HCT116 (cell line): Measurements from ENCODE around the gene SAMD4A. TPM values are rescaled to one million over a fixed set of nuclear protein-coding genes. Genes with fewer than 3 reads are reported as not detected.

Experiments used
- ATAC-seq: fragments of 200-7000 bp; cut with Tn5 transposase; 2 replicates; pipeline ENCODE4 v1.9.1; 2020; ENCODE audit warnings: mild to moderate bottlenecking, moderate library complexity
- BruUV-seq: library from RNA; stranded (reverse); fragments of 400-500 nt; replicated peaks from 2 replicates; lab custom pipeline; 2021; lab: Mats Ljungman, UMichigan
- CTCF ChIA-PET: fragments of 300-600 bp; sonication (Branson Sonifier 250); formaldehyde crosslinking; loops from one replicate; lab custom pipeline; 2021; ENCODE audit warnings: antibody characterized with exemption; lab: Charles Lee
- POLR2A ChIA-PET: fragments of 300-600, 350-600 bp; sonication (Branson Sonifier 250); formaldehyde crosslinking; loops from one replicate; lab custom pipeline; 2021; ENCODE audit warnings: antibody characterized with exemption; lab: Charles Lee
- RAD21 ChIA-PET, 2 experiments: fragments of 300-600 bp; sonication (Branson Sonifier 250); formaldehyde crosslinking; loops; one replicate each; lab custom pipeline; 2023; ENCODE audit warnings: low total read pairs in 2 of 2; ENCODE audit not compliant: uncharacterized antibody in 2 of 2, unreplicated experiment in 2 of 2, low non-redundant PET in 1 of 2; lab: Charles Lee
- DNase-seq: peaks from one replicate; pipeline ENCODE4 v3.0.0-alpha.2; 2010; ENCODE audit warnings: low read depth, low spot score
- H2AFZ ChIP-seq: fragments of 200-600 bp; shearing (Covaris generic), sonication (generic); 2 replicates; pipeline ENCODE4 v1.6.1; 2017; ENCODE audit warnings: low read depth, mixed run types, mixed read lengths, antibody characterized with exemption, low read length; ENCODE audit not compliant: poor library complexity, severe bottlenecking
- H3K27ac ChIP-seq: 2 replicates; pipeline ENCODE4 v1.5.1; 2012; ENCODE audit warnings: low read depth, low read length
- H3K27me3 ChIP-seq: fragments of 200-600 bp; sonication (generic); 2 replicates; pipeline ENCODE4 v1.6.1; 2016; ENCODE audit warnings: mixed run types, low read length, mixed read lengths; ENCODE audit not compliant: insufficient read depth
- H3K36me3 ChIP-seq, 2 experiments: fragments of 200-500 bp in 1 of 2; fragments of 200-600 bp in 1 of 2; sonication (Bioruptor generic) in 1 of 2; sonication (generic) in 1 of 2; 2 replicates each; pipeline versions ENCODE4 v1.5.1 to v1.6.1; 2014 to 2016; ENCODE audit warnings: low read length in 2 of 2, inconsistent platforms in 1 of 2, mixed read lengths in 1 of 2, mixed run types in 1 of 2; ENCODE audit not compliant: insufficient read depth in 2 of 2, control insufficient read depth in 1 of 2
- H3K4me1 ChIP-seq, 2 experiments: fragments of 200-600 bp in 1 of 2; sonication (generic) in 1 of 2; 2 replicates each; pipeline versions ENCODE4 v1.5.1 to v1.6.1; 2012 to 2017; ENCODE audit warnings: low read length in 2 of 2, inconsistent platforms in 1 of 2, mild to moderate bottlenecking in 1 of 2, mixed read lengths in 1 of 2, mixed run types in 1 of 2, moderate library complexity in 1 of 2; ENCODE audit not compliant: insufficient read depth in 2 of 2, control insufficient read depth in 1 of 2
- H3K4me2 ChIP-seq: fragments of 200-600 bp; sonication (generic); 2 replicates; pipeline ENCODE4 v1.6.1; 2017; ENCODE audit warnings: mixed run types, low read length, mixed read lengths
- H3K4me3 ChIP-seq, 2 experiments: fragments of 200-600 bp in 1 of 2; sonication (generic) in 1 of 2; replicated peaks in 1 of 2; 2 replicates each; pipeline ENCODE4 v1.5.1; 2011 to 2016; ENCODE audit warnings: low read length in 2 of 2, control low read depth in 1 of 2, low read depth in 1 of 2, mild to moderate bottlenecking in 1 of 2, mixed read lengths in 1 of 2, mixed run types in 1 of 2
- H3K79me2 ChIP-seq: fragments of 200-600 bp; sonication (generic); 2 replicates; pipeline ENCODE4 v1.6.1; 2017; ENCODE audit warnings: mild to moderate bottlenecking, mixed run types, low read length, moderate library complexity, mixed read lengths; ENCODE audit not compliant: insufficient read depth
- H3K9ac ChIP-seq: fragments of 200-600 bp; sonication (generic); 2 replicates; pipeline ENCODE4 v1.6.1; 2016; ENCODE audit warnings: low read length, mixed read lengths
- H3K9me2 ChIP-seq: fragments of 200-600 bp; sonication (generic), shearing (Covaris generic); 2 replicates; pipeline ENCODE4 v1.6.1; 2017; ENCODE audit warnings: mixed run types, mild to moderate bottlenecking, moderate library complexity; ENCODE audit not compliant: insufficient read depth
- H3K9me3 ChIP-seq, 2 experiments: fragments of 200-500 bp in 1 of 2; fragments of 200-600 bp in 1 of 2; sonication (Bioruptor generic) in 1 of 2; sonication (generic) in 1 of 2; 2 replicates each; pipeline ENCODE4 v1.6.1; 2014 to 2017; ENCODE audit warnings: low read length in 2 of 2, mixed read lengths in 2 of 2, inconsistent platforms in 1 of 2, low read depth in 1 of 2, mild to moderate bottlenecking in 1 of 2, mixed run types in 1 of 2, moderate library complexity in 1 of 2; ENCODE audit not compliant: control insufficient read depth in 1 of 2, insufficient read depth in 1 of 2
- H4K20me1 ChIP-seq: fragments of 200-600 bp; sonication (generic), shearing (Covaris generic); 2 replicates; pipeline ENCODE4 v1.6.1; 2017; ENCODE audit warnings: mixed run types, mild to moderate bottlenecking, moderate library complexity; ENCODE audit not compliant: insufficient read depth
- ELF1 ChIP-seq: IDR thresholded peaks from 2 replicates; pipeline ENCODE4 v1.6.1; 2012; ENCODE audit warnings: low read depth, borderline replicate concordance
- EZH2 ChIP-seq: fragments of 200-600 bp; sonication (generic); IDR thresholded peaks from 2 replicates; pipeline ENCODE4 v1.6.1; 2017; ENCODE audit warnings: antibody characterized with exemption, mixed run types
- EZH2phosphoT487 ChIP-seq: fragments of 200-600 bp; IDR thresholded peaks from 2 replicates; pipeline ENCODE4 v1.6.1; 2018; ENCODE audit warnings: antibody characterized with exemption, borderline replicate concordance
- JUND ChIP-seq: IDR thresholded peaks from 2 replicates; pipeline ENCODE4 v1.6.1; 2012
- POLR2A ChIP-seq: IDR thresholded peaks from 2 replicates; pipeline ENCODE4 v1.7.0; 2011; ENCODE audit warnings: borderline replicate concordance; ENCODE audit not compliant: insufficient read depth, insufficient read length; ENCODE audit errors: extremely low read depth
- RAD21 ChIP-seq: IDR thresholded peaks from 2 replicates; pipeline ENCODE4 v1.6.1; 2012; ENCODE audit warnings: low read depth, mild to moderate bottlenecking
- SP1 ChIP-seq: IDR thresholded peaks from 2 replicates; pipeline ENCODE4 v1.6.1; 2012; ENCODE audit warnings: low read depth
- TCF7L2 ChIP-seq: IDR thresholded peaks from 2 replicates; pipeline ENCODE4 v1.7.0; 2011; ENCODE audit warnings: borderline replicate concordance, inconsistent platforms; ENCODE audit not compliant: insufficient read depth, insufficient read length; ENCODE audit errors: extremely low read depth
- ZFX ChIP-seq: fragments of 450-650 bp; IDR thresholded peaks from 2 replicates; pipeline ENCODE4 v1.6.1; 2017
- ZNF274 ChIP-seq: fragments of 200-500 bp; sonication (Bioruptor generic); IDR thresholded peaks from 2 replicates; pipeline ENCODE4 v1.6.1; 2014; ENCODE audit warnings: mild to moderate bottlenecking, low read depth, low read length, inconsistent platforms
- intact Hi-C: fragments of 100-400 bp; cut with micrococcal nuclease; formaldehyde crosslinking; loops from 2 replicates; pipeline ENCODE4 v1.10.0; 2022
- total RNA-seq: library from RNA; stranded (reverse); gene quantifications from one replicate; pipeline ENCODE4 v1.2.1, GENCODE V29; 2021; ENCODE audit not compliant: unreplicated experiment

SAMD4A gene
- total RNA-seq, 1 experiment from 2014 or later = 9.0 TPM

DNA sequence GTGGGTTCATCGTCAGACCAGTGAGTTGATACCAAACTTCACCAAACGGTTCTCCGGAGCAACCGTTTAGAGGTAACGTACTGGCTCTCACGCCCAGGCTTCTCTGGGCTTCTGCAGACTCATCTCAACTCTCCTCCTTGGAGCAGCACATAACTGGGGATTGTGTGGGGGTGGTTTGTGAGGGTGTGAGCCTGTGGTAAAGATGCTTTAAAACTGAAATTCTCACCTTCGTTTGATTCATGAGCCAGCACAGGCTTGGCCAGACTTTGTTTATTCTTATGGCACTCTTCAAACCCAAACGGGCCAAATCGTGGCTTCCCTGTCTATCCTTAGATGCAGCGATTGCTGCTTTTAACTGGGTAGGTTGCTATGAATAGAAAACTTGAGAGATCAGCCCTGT is 121.3 kb downstream of the SAMD4A start:
- Histone ChIP-seq H3K36me3 (no peaks in the 10 kb centered on the region), H3K9me3 (no peaks in the 10 kb centered on the region), H3K27me3 (no peaks in the 10 kb centered on the region), H4K20me1 (no peaks in the 10 kb centered on the region), H3K9me2 (no peaks in the 10 kb centered on the region), H2AFZ (no peak overlapping the region), H3K4me1 (peaks cover 0 to 4% of the 10 kb centered on the region in 2 experiments; a peak in 1 of 4 replicates), H3K27ac (no peak overlapping the region), H3K9ac (no peak overlapping the region), H3K4me3 (no peak overlapping the region), H3K79me2 (no peaks in the 10 kb centered on the region), H3K4me2 (no peak overlapping the region)
- POLR2A ChIA-PET = no interaction called here
- TF ChIP-seq ELF1 = no peak
- no peak for TF ChIP-seq ZNF274
- TF ChIP-seq SP1 = no peak
- TF ChIP-seq TCF7L2 = no peak
- TF ChIP-seq RAD21 = no peak
- TF ChIP-seq EZH2 = no peak
- no peak for TF ChIP-seq POLR2A
- TF ChIP-seq EZH2phosphoT487 = no peak
- no peak for TF ChIP-seq ZFX
- DNase-seq = no peak
- RAD21 ChIA-PET = no interaction called here
- intact Hi-C loops = no loop called here
- CTCF ChIA-PET = no interaction called here
- no TSS peak for BruUV-seq
- ATAC-seq = no peak

DNA sequence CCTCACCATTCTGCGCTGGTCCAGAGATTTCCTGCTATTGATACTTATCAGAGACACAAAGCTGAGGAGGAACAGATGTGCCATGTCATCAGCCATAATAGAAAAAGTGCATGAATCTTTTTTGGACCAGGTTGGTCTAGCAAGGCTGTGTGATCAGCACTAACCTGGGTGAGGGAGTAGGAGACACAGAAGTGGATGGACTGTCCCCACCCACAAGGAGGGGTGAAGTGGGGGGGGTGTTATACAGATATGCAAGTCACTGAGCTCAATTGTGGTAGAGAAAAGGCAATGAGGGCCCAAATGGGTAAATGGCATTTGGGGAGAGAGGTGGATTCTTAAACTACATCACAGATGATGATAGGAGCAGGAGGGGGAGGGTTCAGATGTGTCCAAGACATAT is 123.0 kb downstream of the SAMD4A start:
- DNase-seq (no peak), ATAC-seq (no peak)
- no peaks in the 10 kb centered on the region for H3K4me1 ChIP-seq
- no peaks in the 10 kb centered on the region for H3K9me3 ChIP-seq
- CTCF ChIA-PET = interaction anchor here (1.3 kb wide), 1 partner anchor 13 kb away, joined by 4 read pairs; no protein-coding TSS in a partner anchor
- intact Hi-C loops = loop anchor here (5.0 kb wide), 1 partner anchor 82 kb away; no protein-coding TSS in a partner anchor
- H3K9ac ChIP-seq = no peak overlapping the region
- H3K4me3 ChIP-seq = no peak overlapping the region
- H3K27me3 ChIP-seq = no peaks in the 10 kb centered on the region
- no peaks in the 10 kb centered on the region for H4K20me1 ChIP-seq
- TF ChIP-seq JUND = no peak
- no peak overlapping the region for H3K4me2 ChIP-seq
- no TSS peak for BruUV-seq
- no peaks in the 10 kb centered on the region for H3K36me3 ChIP-seq
- POLR2A ChIA-PET = interaction anchor here (2.1 kb wide), 1 partner anchor 123 kb away, joined by 5 read pairs; the partner anchor contains the start of gene SAMD4A
- RAD21 ChIA-PET = no interaction called here
- H2AFZ ChIP-seq = no peak overlapping the region
- H3K9me2 ChIP-seq = no peaks in the 10 kb centered on the region
- no peaks in the 10 kb centered on the region for H3K79me2 ChIP-seq
- H3K27ac ChIP-seq = no peak overlapping the region
